K562 (cell line): Measurements from ENCODE around the gene ERP29. TPM values are rescaled to one million over a fixed set of nuclear protein-coding genes. Genes with fewer than 3 reads are reported as not detected.

Source experiments
- ATAC-seq: fragments of 200-7000 bp; cut with Tn5 transposase; 3 replicates; pipeline ENCODE4 v1.9.1; 2020; ENCODE audit warnings: moderate library complexity
- BruUV-seq: library from RNA; stranded (reverse); fragments of 400-500 nt; replicated peaks from 2 replicates; lab custom pipeline; 2021; lab: Mats Ljungman, UMichigan
- CTCF ChIA-PET: fragments of 300-600 bp; formaldehyde crosslinking; extraction: SDS; loops from one replicate; lab custom pipeline; 2021; ENCODE audit warnings: low intra/inter-chr PET ratio; lab: Yijun Ruan, JAX
- POLR2A ChIA-PET: fragments of 300-600, 350-650 bp; sonication (Branson Sonifier 250); formaldehyde crosslinking; extraction: SDS; loops from one replicate; lab custom pipeline; 2021; ENCODE audit warnings: antibody characterized with exemption, inconsistent platforms; lab: Yijun Ruan, JAX
- DNase-seq, 4 experiments: peaks; one replicate each; pipeline versions ENCODE4 v3.0.0 to v3.0.0-alpha.2; 2011 to 2018; ENCODE audit warnings: low spot score in 3 of 4, mixed read lengths in 3 of 4; ENCODE audit errors: extremely low read depth in 1 of 4
- FAIRE-seq: peaks from 2 replicates; lab custom pipeline; 2011; peaks lifted over from hg19 to GRCh38; lab: Jason Lieb, UNC
- H2AFZ ChIP-seq: 2 replicates; pipeline ENCODE4 v1.6.0; 2011; ENCODE audit warnings: low read depth, low read length, control low read depth, inconsistent platforms
- H3K27ac ChIP-seq: fragments of 200-600 bp; 3 replicates; pipeline ENCODE4 v1.8.0; 2011; ENCODE audit warnings: low read depth, mild to moderate bottlenecking, control low read depth, inconsistent platforms, low read length, moderate library complexity, mixed read lengths; ENCODE audit errors: extremely low read depth
- H3K27me3 ChIP-seq, 2 experiments: fragments of 300-600 bp in 1 of 2; 2 replicates in 1 of 2; 3 replicates in 1 of 2; pipeline versions ENCODE4 v1.6.0 to v1.8.0; 2011; ENCODE audit warnings: inconsistent platforms in 2 of 2, low read length in 2 of 2, mild to moderate bottlenecking in 1 of 2, mixed read lengths in 1 of 2, moderate library complexity in 1 of 2; ENCODE audit not compliant: control insufficient read depth in 2 of 2, insufficient read depth in 2 of 2
- H3K36me3 ChIP-seq: fragments of 300-600 bp; 3 replicates; pipeline ENCODE4 v1.8.0; 2011; ENCODE audit warnings: mild to moderate bottlenecking, low read length, inconsistent platforms; ENCODE audit not compliant: control insufficient read depth, insufficient read depth
- H3K4me1 ChIP-seq, 2 experiments: fragments of 200-600 bp in 1 of 2; replicated peaks in 1 of 2; 2 replicates in 1 of 2; 3 replicates in 1 of 2; pipeline versions ENCODE4 v1.5.1 to v1.8.0; 2011; ENCODE audit warnings: inconsistent platforms in 2 of 2, low read length in 2 of 2, mild to moderate bottlenecking in 1 of 2, mixed read lengths in 1 of 2, moderate library complexity in 1 of 2; ENCODE audit not compliant: control insufficient read depth in 2 of 2, insufficient read depth in 2 of 2
- H3K4me2 ChIP-seq: 2 replicates; pipeline ENCODE4 v1.6.1; 2011; ENCODE audit warnings: low read length, control low read depth, inconsistent platforms, mixed read lengths; ENCODE audit not compliant: insufficient read depth
- H3K4me3 ChIP-seq: fragments of 200-600 bp; sonication (generic), shearing (Covaris generic); 2 replicates; pipeline ENCODE4 v1.5.1; 2016; ENCODE audit warnings: control low read depth, inconsistent platforms
- H3K79me2 ChIP-seq: fragments of 200-600 bp; 3 replicates; pipeline ENCODE4 v1.8.0; 2011; ENCODE audit warnings: low read length, inconsistent platforms; ENCODE audit not compliant: control insufficient read depth, insufficient read depth
- H3K9ac ChIP-seq, 2 experiments: 2 replicates each; pipeline versions ENCODE4 v1.6.0 to v1.6.1; 2011; ENCODE audit warnings: low read depth in 2 of 2, low read length in 2 of 2, control low read depth in 1 of 2, inconsistent platforms in 1 of 2, mild to moderate bottlenecking in 1 of 2, mixed read lengths in 1 of 2; ENCODE audit not compliant: insufficient read depth in 1 of 2
- H3K9me1 ChIP-seq: one replicate; pipeline ENCODE4 v1.6.0; 2011; ENCODE audit warnings: inconsistent platforms, mild to moderate bottlenecking, low read length, moderate library complexity; ENCODE audit not compliant: control insufficient read depth, insufficient read depth
- H3K9me3 ChIP-seq: replicated peaks from 2 replicates; pipeline ENCODE4 v1.5.1; 2011; ENCODE audit warnings: low read depth, low read length, inconsistent platforms; ENCODE audit not compliant: control insufficient read depth, insufficient read depth
- H4K20me1 ChIP-seq: replicated peaks from 2 replicates; pipeline ENCODE4 v1.6.1; 2011; ENCODE audit warnings: low read length, inconsistent platforms, mixed read lengths; ENCODE audit not compliant: control insufficient read depth, insufficient read depth
- CBFA2T3 ChIP-seq: fragments of 450-650 bp; IDR thresholded peaks from 2 replicates; pipeline ENCODE4 v1.6.1; 2017
- FOXP1 ChIP-seq: sonication (generic); formaldehyde crosslinking; IDR thresholded peaks from 2 replicates; pipeline ENCODE4 v1.8.0; 2022; ENCODE audit warnings: mild to moderate bottlenecking, missing genetic modification reagents
- HNRNPK ChIP-seq: fragments of 200-400 bp; formaldehyde crosslinking; IDR thresholded peaks from one replicate; pipeline ENCODE4 v1.6.1; 2018; ENCODE audit warnings: mild to moderate bottlenecking, low read depth, low read length; ENCODE audit not compliant: poor library complexity, severe bottlenecking
- SAFB2 ChIP-seq: fragments of 200-400 bp; formaldehyde crosslinking; IDR thresholded peaks from 2 replicates; pipeline ENCODE4 v1.6.1; 2018; ENCODE audit warnings: borderline replicate concordance, low read length, low read depth, moderate library complexity; ENCODE audit not compliant: severe bottlenecking
- ZBTB17 ChIP-seq: fragments of 450-650 bp; formaldehyde crosslinking; IDR thresholded peaks from 2 replicates; pipeline ENCODE4 v1.4.0; 2020; ENCODE audit warnings: mild to moderate bottlenecking
- ZNF165 ChIP-seq: fragments of 250-450 bp; sonication (Bioruptor Pico); IDR thresholded peaks from 2 replicates; pipeline ENCODE4 v1.4.0; 2020; ENCODE audit warnings: borderline replicate concordance
- in situ Hi-C: fragments of 300-500 bp; cut with MboI; formaldehyde crosslinking; loops from 4 replicates; pipeline ENCODE4 v1.15.0; 2018; ENCODE audit warnings: inconsistent platforms, mixed read lengths
- intact Hi-C: fragments of 100-400 bp; cut with micrococcal nuclease; formaldehyde crosslinking; loops from 2 replicates; pipeline ENCODE4 v1.14.2; 2022
- polyA plus RNA-seq, 8 experiments: library from polyadenylated mRNA; depleted of rRNA in 4 of 8; stranded (reverse) in 5 of 8; unstranded in 3 of 8; fragments of >200 nt; fragmentation: Nextera tagmentation in 2 of 8; fragmentation: Illumina TruSeq in 1 of 8; extraction: Ambion mirVana in 2 of 8; extraction: Trizol in 1 of 8; gene quantifications; 2 replicates each; pipeline versions ENCODE4 v1.2.1 to v1.2.3, GENCODE V29; 2011 to 2014; ENCODE audit warnings: inconsistent platforms in 1 of 8, missing spikeins in 1 of 8
- total RNA-seq, 7 experiments: library from RNA; depleted of rRNA in 6 of 7; stranded (reverse); fragments of >200 nt in 6 of 7; fragmentation: Illumina TruSeq in 2 of 7; extraction: Trizol in 2 of 7; gene quantifications; 2 replicates each; pipeline versions ENCODE4 v1.2.1 to v1.2.3, GENCODE V29; 2011 to 2021; ENCODE audit warnings: low replicate concordance in 1 of 7
- TF ChIP-seq, protein P1 (sequence below): fragments of 250-450 bp; sonication (Bioruptor Pico); IDR thresholded peaks from 2 replicates; pipeline ENCODE4 v1.8.0; 2022; ENCODE audit warnings: inconsistent platforms

ERP29 gene
- total and polyA plus RNA-seq, 9 of the 15 experiments (the other 6 are each of a cell fraction or from before 2014, with no cell fraction given), result 42.4 to 146 (median 111) TPM

DNA sequence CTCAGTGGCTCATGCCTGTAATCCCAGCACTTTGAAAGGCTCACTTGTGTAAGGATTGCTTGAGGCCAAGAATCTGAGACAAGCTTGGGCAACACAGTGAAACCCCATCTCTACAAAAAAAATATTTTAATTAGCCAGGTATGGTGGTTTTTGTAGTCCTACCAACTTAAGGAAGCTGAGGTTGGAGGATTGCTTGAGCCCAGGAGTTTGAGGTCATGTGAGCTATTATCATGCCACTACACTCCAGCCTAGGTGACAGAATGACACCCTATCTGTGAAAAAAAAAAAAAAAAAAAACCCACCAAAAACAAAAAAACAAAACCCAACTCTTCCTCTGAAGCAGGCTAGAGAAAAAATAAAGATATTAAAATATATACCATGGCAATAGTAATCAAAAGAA lies 41.4 kb upstream of the ERP29 start:
- no peak overlapping the region for H3K9ac ChIP-seq
- no peaks in the 10 kb centered on the region; the same call in 2 of the 3 replicates for H3K36me3 ChIP-seq
- peak in 1 of 4 experiments; percentile 42 for DNase-seq
- H3K9me1 ChIP-seq, result no peaks in the 10 kb centered on the region
- peaks cover 18 to 24% of the 10 kb centered on the region in 2 experiments for H3K4me1 ChIP-seq
- peak; percentile 6 for FAIRE-seq
- no peak for ATAC-seq
- no peak overlapping the region for H3K4me2 ChIP-seq
- CTCF ChIA-PET, result no interaction called here
- no peaks in the 10 kb centered on the region for H4K20me1 ChIP-seq
- intact Hi-C loops, result no loop called here
- POLR2A ChIA-PET, result no interaction called here
- peaks cover 6% of the 10 kb centered on the region for H3K9me3 ChIP-seq
- H3K27ac ChIP-seq, result no peak overlapping the region
- TF ChIP-seq CBFA2T3 (0 out of 2 replicates have a peak, but pooled peaks have one; percentile 13), FOXP1 (CRISPR knock-in tag) (no peak), ZNF165 (CRISPR knock-in tag) (no peak), SAFB2 (no peak), ZBTB17 (no peak), HNRNPK (no peak)
- TF ChIP-seq, protein P1, sequence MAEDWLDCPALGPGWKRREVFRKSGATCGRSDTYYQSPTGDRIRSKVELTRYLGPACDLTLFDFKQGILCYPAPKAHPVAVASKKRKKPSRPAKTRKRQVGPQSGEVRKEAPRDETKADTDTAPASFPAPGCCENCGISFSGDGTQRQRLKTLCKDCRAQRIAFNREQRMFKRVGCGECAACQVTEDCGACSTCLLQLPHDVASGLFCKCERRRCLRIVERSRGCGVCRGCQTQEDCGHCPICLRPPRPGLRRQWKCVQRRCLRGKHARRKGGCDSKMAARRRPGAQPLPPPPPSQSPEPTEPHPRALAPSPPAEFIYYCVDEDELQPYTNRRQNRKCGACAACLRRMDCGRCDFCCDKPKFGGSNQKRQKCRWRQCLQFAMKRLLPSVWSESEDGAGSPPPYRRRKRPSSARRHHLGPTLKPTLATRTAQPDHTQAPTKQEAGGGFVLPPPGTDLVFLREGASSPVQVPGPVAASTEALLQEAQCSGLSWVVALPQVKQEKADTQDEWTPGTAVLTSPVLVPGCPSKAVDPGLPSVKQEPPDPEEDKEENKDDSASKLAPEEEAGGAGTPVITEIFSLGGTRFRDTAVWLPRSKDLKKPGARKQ (CRISPR knock-in tag), result no peak
- no peak overlapping the region for H3K4me3 ChIP-seq
- H3K27me3 ChIP-seq, result no peaks in the 10 kb centered on the region
- in situ Hi-C loops, result no loop called here
- BruUV-seq, result no TSS peak
- H3K79me2 ChIP-seq, result no peaks in the 10 kb centered on the region
- H2AFZ ChIP-seq, result no peak overlapping the region
